ENCODE results near the gene CLEC1B. TPM values are rescaled to one million over a fixed set of nuclear protein-coding genes. Genes with fewer than 3 reads are reported as not detected.

Gene CLEC1B
- total and polyA plus RNA-seq, 2 of the 13 experiments (the other 11 are each of a cell fraction or from before 2014, with no cell fraction given), result not detected

DNA sequence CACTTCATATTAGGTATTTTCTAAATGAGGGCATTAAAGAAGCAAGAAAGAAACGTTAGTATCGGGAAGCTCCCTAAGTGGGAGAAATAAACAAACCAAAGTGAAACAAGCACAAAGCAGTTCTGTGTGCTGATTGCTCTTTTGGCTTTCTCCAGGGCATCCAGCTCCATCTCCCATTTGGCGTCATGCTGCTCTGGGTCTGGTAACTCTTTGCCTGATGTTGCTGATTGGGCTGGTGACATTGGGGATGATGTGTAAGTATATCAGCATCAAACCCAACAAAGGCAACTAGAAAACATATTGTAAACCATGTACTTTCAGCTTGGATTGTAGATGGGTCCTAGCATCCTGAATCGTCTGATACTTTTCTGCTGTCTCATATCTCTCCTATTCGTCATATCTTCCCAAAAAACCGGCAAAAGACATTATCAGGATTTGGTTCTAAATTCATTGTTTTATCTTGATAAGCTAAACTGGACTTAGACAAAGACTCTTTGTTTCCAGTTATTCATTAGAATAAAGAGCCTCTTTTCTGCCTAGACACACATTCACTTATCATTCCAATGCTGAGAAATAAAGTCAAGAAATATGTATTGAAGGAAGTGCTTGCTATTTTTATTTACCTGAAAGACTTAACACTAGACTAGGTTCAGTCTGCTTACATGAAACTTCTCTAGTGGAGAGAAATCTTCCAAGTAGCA, 13.9 kb upstream of the CLEC1B start (continued):
- TF ChIP-seq, protein P1, sequence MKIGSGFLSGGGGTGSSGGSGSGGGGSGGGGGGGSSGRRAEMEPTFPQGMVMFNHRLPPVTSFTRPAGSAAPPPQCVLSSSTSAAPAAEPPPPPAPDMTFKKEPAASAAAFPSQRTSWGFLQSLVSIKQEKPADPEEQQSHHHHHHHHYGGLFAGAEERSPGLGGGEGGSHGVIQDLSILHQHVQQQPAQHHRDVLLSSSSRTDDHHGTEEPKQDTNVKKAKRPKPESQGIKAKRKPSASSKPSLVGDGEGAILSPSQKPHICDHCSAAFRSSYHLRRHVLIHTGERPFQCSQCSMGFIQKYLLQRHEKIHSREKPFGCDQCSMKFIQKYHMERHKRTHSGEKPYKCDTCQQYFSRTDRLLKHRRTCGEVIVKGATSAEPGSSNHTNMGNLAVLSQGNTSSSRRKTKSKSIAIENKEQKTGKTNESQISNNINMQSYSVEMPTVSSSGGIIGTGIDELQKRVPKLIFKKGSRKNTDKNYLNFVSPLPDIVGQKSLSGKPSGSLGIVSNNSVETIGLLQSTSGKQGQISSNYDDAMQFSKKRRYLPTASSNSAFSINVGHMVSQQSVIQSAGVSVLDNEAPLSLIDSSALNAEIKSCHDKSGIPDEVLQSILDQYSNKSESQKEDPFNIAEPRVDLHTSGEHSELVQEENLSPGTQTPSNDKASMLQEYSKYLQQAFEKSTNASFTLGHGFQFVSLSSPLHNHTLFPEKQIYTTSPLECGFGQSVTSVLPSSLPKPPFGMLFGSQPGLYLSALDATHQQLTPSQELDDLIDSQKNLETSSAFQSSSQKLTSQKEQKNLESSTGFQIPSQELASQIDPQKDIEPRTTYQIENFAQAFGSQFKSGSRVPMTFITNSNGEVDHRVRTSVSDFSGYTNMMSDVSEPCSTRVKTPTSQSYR (CRISPR knock-in tag; IDR thresholded peaks at IDR 0.05; ENCODE audit: borderline replicate concordance), result no peak
- TF ChIP-seq SP140L (CRISPR knock-in tag; IDR thresholded peaks at IDR 0.05; ENCODE audit: borderline replicate concordance), result no peak
- no peak for TF ChIP-seq ZNF574 (CRISPR knock-in tag; IDR thresholded peaks at IDR 0.05)
- no peak for TF ChIP-seq ZNF503 (CRISPR knock-in tag; IDR thresholded peaks at IDR 0.05)
- TF ChIP-seq, protein P2, sequence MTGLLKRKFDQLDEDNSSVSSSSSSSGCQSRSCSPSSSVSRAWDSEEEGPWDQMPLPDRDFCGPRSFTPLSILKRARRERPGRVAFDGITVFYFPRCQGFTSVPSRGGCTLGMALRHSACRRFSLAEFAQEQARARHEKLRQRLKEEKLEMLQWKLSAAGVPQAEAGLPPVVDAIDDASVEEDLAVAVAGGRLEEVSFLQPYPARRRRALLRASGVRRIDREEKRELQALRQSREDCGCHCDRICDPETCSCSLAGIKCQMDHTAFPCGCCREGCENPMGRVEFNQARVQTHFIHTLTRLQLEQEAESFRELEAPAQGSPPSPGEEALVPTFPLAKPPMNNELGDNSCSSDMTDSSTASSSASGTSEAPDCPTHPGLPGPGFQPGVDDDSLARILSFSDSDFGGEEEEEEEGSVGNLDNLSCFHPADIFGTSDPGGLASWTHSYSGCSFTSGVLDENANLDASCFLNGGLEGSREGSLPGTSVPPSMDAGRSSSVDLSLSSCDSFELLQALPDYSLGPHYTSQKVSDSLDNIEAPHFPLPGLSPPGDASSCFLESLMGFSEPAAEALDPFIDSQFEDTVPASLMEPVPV (CRISPR knock-in tag; IDR thresholded peaks at IDR 0.05), result no peak
- no peak for TF ChIP-seq ZNF484 (CRISPR knock-in tag; IDR thresholded peaks at IDR 0.05; ENCODE audit: borderline replicate concordance, low read depth)
- TF ChIP-seq DPF2 (CRISPR knock-in tag; IDR thresholded peaks at IDR 0.05; ENCODE audit: borderline replicate concordance, low read depth), result no peak
- TF ChIP-seq MEIS2 (CRISPR knock-in tag; IDR thresholded peaks at IDR 0.05), result no peak
- TF ChIP-seq HNRNPLL (IDR thresholded peaks at IDR 0.05; ENCODE audit: low read depth, low read length, poor library complexity, severe bottlenecking), result no peak
- no peak for TF ChIP-seq ZBTB38 (CRISPR knock-in tag; IDR thresholded peaks at IDR 0.05)
- TF ChIP-seq, protein P3, sequence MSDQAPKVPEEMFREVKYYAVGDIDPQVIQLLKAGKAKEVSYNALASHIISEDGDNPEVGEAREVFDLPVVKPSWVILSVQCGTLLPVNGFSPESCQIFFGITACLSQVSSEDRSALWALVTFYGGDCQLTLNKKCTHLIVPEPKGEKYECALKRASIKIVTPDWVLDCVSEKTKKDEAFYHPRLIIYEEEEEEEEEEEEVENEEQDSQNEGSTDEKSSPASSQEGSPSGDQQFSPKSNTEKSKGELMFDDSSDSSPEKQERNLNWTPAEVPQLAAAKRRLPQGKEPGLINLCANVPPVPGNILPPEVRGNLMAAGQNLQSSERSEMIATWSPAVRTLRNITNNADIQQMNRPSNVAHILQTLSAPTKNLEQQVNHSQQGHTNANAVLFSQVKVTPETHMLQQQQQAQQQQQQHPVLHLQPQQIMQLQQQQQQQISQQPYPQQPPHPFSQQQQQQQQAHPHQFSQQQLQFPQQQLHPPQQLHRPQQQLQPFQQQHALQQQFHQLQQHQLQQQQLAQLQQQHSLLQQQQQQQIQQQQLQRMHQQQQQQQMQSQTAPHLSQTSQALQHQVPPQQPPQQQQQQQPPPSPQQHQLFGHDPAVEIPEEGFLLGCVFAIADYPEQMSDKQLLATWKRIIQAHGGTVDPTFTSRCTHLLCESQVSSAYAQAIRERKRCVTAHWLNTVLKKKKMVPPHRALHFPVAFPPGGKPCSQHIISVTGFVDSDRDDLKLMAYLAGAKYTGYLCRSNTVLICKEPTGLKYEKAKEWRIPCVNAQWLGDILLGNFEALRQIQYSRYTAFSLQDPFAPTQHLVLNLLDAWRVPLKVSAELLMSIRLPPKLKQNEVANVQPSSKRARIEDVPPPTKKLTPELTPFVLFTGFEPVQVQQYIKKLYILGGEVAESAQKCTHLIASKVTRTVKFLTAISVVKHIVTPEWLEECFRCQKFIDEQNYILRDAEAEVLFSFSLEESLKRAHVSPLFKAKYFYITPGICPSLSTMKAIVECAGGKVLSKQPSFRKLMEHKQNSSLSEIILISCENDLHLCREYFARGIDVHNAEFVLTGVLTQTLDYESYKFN (CRISPR knock-in tag; conservative IDR thresholded peaks at IDR 0.05), result no peak
- no peak for TF ChIP-seq ZNF264 (CRISPR knock-in tag; IDR thresholded peaks at IDR 0.05)
- no peak for TF ChIP-seq FOSL1 (CRISPR knock-in tag; IDR thresholded peaks at IDR 0.05; ENCODE audit: borderline replicate concordance)
- no peak for TF ChIP-seq ZNF251 (CRISPR knock-in tag; IDR thresholded peaks at IDR 0.05)

Data from HepG2 (cell line).